Spleen (tissue), 11 donors: ENCODE data around the gene PMF1. TPM values are rescaled to one million over a fixed set of nuclear protein-coding genes. Genes with fewer than 3 reads are reported as not detected.

Source experiments
- DNase-seq: peaks from one replicate; pipeline ENCODE4 v3.0.0-alpha.2; 2020
- H3K27ac ChIP-seq, 8 donors: fragments of 200-600 bp; sonication (generic) in 7 of 8; 1 replicate in 4 of 8; 2 replicates in 4 of 8; pipeline versions ENCODE4 v1.5.0 to v1.8.0; 2016 to 2021; ENCODE audit warnings: inconsistent platforms in 4 of 8, mild to moderate bottlenecking in 4 of 8, moderate library complexity in 1 of 8
- H3K27me3 ChIP-seq, 7 donors: fragments of 200-600 bp; sonication (generic) in 6 of 7; replicated peaks in 1 of 7; 1 replicate in 4 of 7; 2 replicates in 3 of 7; pipeline versions ENCODE4 v1.5.0 to v1.8.0; 2016 to 2021; ENCODE audit warnings: inconsistent platforms in 3 of 7, mild to moderate bottlenecking in 1 of 7
- H3K36me3 ChIP-seq, 6 donors: fragments of 200-600 bp; sonication (generic) in 5 of 6; 1 replicate in 4 of 6; 2 replicates in 2 of 6; pipeline versions ENCODE4 v1.5.0 to v1.8.0; 2016 to 2021; ENCODE audit warnings: inconsistent platforms in 2 of 6
- H3K4me1 ChIP-seq, 6 donors: fragments of 200-600 bp; sonication (generic) in 5 of 6; 1 replicate in 3 of 6; 2 replicates in 3 of 6; pipeline versions ENCODE4 v1.5.0 to v1.8.0; 2016 to 2021; ENCODE audit warnings: inconsistent platforms in 3 of 6
- H3K4me3 ChIP-seq, 8 donors: fragments of 200-600 bp; sonication (generic) in 7 of 8; 1 replicate in 4 of 8; 2 replicates in 4 of 8; pipeline versions ENCODE4 v1.5.0 to v1.8.0; 2016 to 2021; ENCODE audit warnings: inconsistent platforms in 4 of 8, mild to moderate bottlenecking in 4 of 8, moderate library complexity in 2 of 8
- H3K9me3 ChIP-seq, 8 donors: fragments of 200-600 bp; sonication (generic) in 7 of 8; 1 replicate in 4 of 8; 2 replicates in 4 of 8; pipeline versions ENCODE4 v1.5.0 to v1.8.0; 2016 to 2021; ENCODE audit warnings: inconsistent platforms in 4 of 8
- CTCF ChIP-seq, 11 experiments: fragments of 200-600 bp in 7 of 11; fragments of 450-650 bp in 4 of 11; sonication (generic) in 4 of 11; IDR thresholded peaks in 8 of 11; conservative IDR thresholded peaks in 3 of 11; 1 replicate in 7 of 11; 2 replicates in 4 of 11; pipeline versions ENCODE4 v1.4.0 to v1.8.0; 2016 to 2021; ENCODE audit warnings: antibody characterized with exemption in 11 of 11, inconsistent platforms in 4 of 11, mild to moderate bottlenecking in 1 of 11
- POLR2A ChIP-seq, 3 donors: fragments of 450-650 bp; IDR thresholded peaks; one replicate each; pipeline ENCODE4 v1.5.1; 2017; ENCODE audit warnings: antibody characterized with exemption in 3 of 3, mild to moderate bottlenecking in 1 of 3
- POLR2AphosphoS5 ChIP-seq, 3 donors: sonication (generic); formaldehyde crosslinking; IDR thresholded peaks; one replicate each; pipeline ENCODE4 v1.5.1; 2017; ENCODE audit warnings: antibody characterized with exemption in 3 of 3
- WGBS, 5 donors: extraction: QIAGEN DNeasy Blood & Tissue Kit in 3 of 5; methylation state at CpG; one replicate each; pipeline versions ENCODE4 v1.1.5 to v1.1.7; 2013 to 2018; 5-methylcytosine and 5-hydroxymethylcytosine counted together
- intact Hi-C: fragments of 100-400 bp; cut with DNase I; formaldehyde crosslinking; loops from one replicate; pipeline ENCODE4 v1.15.0; 2023; ENCODE audit warnings: low total_unique reads
- polyA plus RNA-seq, 3 donors: library from polyadenylated mRNA; stranded (reverse); fragments of 200-250 nt; gene quantifications; one replicate each; pipeline ENCODE4 v1.2.1, GENCODE V29; 2013
- total RNA-seq, 7 donors: library from RNA; depleted of rRNA in 3 of 7; stranded (reverse); fragments of >200 nt in 3 of 7; fragmentation: NEBNext Ultra II Directional in 4 of 7; extraction: Animal tissue kit (Norgen Biotek cat#: 25700) in 4 of 7; gene quantifications; one replicate each; pipeline versions ENCODE4 v1.1.0 to v1.2.1, GENCODE V29; 2016 to 2021
- donor health status: healthy with polysubstance abuse.
- donor health status: DM: no; HTN: no; CAD: no; lungs with moderate emphysema.
- donor health status: DM: no; HTN: no; CAD: no.
- donor health status: Bipolar disorder and iron deficiency.
- donor health status: healthy.
- donor health status: DM: no; HTN: no; CAD: no.
- donor health status: DM: yes; HTN: yes; CAD: no.

The PMF1 gene
- total and polyA plus RNA-seq, 10 donors, result 43.8 to 97.6 (median 60.4) TPM

DNA sequence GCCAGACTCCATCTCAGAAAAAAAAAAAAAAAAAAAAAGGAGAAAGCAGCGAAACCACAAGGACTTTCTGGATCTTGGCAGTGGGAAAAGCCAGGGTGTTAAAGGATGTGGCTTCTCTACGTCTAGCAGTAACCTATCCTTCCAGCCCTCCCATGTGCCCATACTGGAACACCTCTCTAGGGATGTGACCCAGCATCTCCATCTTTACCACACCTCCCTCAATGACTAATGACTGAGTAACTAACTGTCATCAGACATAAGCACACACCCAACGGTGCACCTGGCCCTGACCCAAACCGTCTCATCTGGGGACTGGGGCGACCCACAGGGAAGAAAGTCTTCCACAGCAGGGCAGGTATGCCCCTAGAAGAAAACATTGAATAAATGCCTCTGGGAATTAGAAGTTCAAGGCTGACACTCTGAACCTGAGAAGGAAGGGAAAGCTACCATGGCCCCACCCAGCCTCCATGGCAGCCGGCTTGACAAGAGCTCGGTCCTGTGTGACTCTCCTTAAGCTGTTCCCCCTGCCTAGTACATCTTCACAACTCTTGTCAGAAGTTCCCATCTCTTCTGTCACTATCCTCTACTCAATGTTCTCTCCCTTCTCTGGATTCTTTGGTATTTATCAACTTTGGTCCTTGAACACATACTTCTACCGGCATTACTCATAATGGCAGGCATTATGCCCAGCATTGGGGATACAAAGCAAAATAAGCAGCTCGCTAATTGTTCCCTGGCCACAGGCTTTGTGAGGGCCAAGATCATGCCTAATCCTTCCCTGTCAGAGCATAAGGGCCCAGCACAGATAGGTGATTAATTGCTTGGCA, 49.9 kb downstream of the PMF1 start:
- peaks cover 0 to 27% (median 2%) of the 10 kb centered on the region in 6 donors for H3K4me1 ChIP-seq
- 89 to 96% (median 91%) methylated on average over 9 of the region's 9 CpGs for WGBS, 5 donors
- peaks cover 7 to 100% (median 97%) of the 10 kb centered on the region in 6 donors for H3K36me3 ChIP-seq
- intact Hi-C loops, result no loop called here
- no peak for DNase-seq
- no peak overlapping the region for H3K27ac ChIP-seq
- H3K9me3 ChIP-seq, result no peaks in the 10 kb centered on the region
- no peak overlapping the region for H3K4me3 ChIP-seq
- no peak for TF ChIP-seq POLR2AphosphoS5 (IDR thresholded peaks at IDR 0.05)
- no peak for TF ChIP-seq POLR2A (IDR thresholded peaks at IDR 0.05)
- no peak for TF ChIP-seq CTCF (IDR thresholded peaks at IDR 0.05 in 8 of 11, conservative IDR thresholded peaks at IDR 0.05 in 3 of 11)
- no peaks in the 10 kb centered on the region for H3K27me3 ChIP-seq

- Histone ChIP-seq H3K36me3 (peaks cover 7 to 100% (median 97%) of the 10 kb centered on the region in 6 donors), H3K27me3 (no peaks in the 10 kb centered on the region), H3K4me1 (peaks cover 0 to 27% (median 2%) of the 10 kb centered on the region in 6 donors), H3K4me3 (no peak overlapping the region), H3K9me3 (no peaks in the 10 kb centered on the region), H3K27ac (no peak overlapping the region)
- TF ChIP-seq CTCF (IDR thresholded peaks at IDR 0.05 in 8 of 11, conservative IDR thresholded peaks at IDR 0.05 in 3 of 11) (no peak), POLR2AphosphoS5 (IDR thresholded peaks at IDR 0.05) (no peak), POLR2A (IDR thresholded peaks at IDR 0.05) (no peak)
- 85 to 96% (median 88%) methylated on average over 9 of the region's 9 CpGs for WGBS, 5 donors
- DNase-seq, result no peak
- intact Hi-C loops, result no loop called here
Observed at GRCh38 chr1:156263288-156263655, 50.5 kb downstream of the PMF1 start.

DNA sequence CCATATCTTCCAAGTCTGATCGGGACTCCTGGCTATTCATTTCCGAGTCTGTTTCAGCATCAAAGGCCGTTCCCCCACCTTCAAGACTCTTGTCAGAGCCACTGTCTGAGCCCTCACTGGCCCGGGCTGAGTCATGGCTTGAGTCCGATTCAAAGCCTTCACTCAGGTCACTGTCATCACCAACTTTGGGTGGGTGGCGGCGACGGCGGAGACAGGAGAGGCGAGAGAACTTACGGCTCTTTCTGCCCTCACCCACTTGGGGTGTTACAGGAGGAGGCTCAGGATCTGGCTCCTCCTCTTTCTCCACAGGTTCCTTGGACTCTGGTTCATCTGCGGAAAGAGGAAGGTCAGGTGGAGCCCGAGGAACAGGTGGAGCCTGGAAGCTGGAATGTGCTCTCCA, 53.2 kb downstream of the PMF1 start:
- no peak for DNase-seq
- Histone ChIP-seq H3K4me1 (peaks cover 0 to 4% (median 0%) of the 10 kb centered on the region in 6 donors), H3K9me3 (no peaks in the 10 kb centered on the region), H3K4me3 (no peak overlapping the region), H3K36me3 (peaks cover 2 to 100% (median 97%) of the 10 kb centered on the region in 6 donors), H3K27me3 (no peaks in the 10 kb centered on the region), H3K27ac (no peak overlapping the region)
- TF ChIP-seq CTCF (IDR thresholded peaks at IDR 0.05 in 8 of 11, conservative IDR thresholded peaks at IDR 0.05 in 3 of 11), result no peak
- intact Hi-C loops, result no loop called here
- 89 to 98% (median 94%) methylated on average over 13 of the region's 13 CpGs for WGBS, 5 donors

GRCh38 chr1:156268336-156268735, 55.5 kb downstream of the PMF1 start:
- no peak for DNase-seq
- intact Hi-C loops, result no loop called here
- WGBS, 5 donors, result 92 to 98% (median 96%) methylated on average over 4 of the region's 4 CpGs
- H3K27ac ChIP-seq, result no peak overlapping the region
- no peaks in the 10 kb centered on the region for H3K9me3 ChIP-seq
- no peaks in the 10 kb centered on the region for H3K27me3 ChIP-seq
- TF ChIP-seq CTCF (IDR thresholded peaks at IDR 0.05 in 8 of 11, conservative IDR thresholded peaks at IDR 0.05 in 3 of 11), result no peak
- no peak for TF ChIP-seq POLR2AphosphoS5 (IDR thresholded peaks at IDR 0.05)
- no peak for TF ChIP-seq POLR2A (IDR thresholded peaks at IDR 0.05)
- H3K36me3 ChIP-seq, result peaks cover 2 to 100% (median 96%) of the 10 kb centered on the region in 6 donors
- no peaks in the 10 kb centered on the region for H3K4me1 ChIP-seq
- H3K4me3 ChIP-seq, result no peak overlapping the region
